Measurements from ENCODE around the gene MEGF11.

DNA sequence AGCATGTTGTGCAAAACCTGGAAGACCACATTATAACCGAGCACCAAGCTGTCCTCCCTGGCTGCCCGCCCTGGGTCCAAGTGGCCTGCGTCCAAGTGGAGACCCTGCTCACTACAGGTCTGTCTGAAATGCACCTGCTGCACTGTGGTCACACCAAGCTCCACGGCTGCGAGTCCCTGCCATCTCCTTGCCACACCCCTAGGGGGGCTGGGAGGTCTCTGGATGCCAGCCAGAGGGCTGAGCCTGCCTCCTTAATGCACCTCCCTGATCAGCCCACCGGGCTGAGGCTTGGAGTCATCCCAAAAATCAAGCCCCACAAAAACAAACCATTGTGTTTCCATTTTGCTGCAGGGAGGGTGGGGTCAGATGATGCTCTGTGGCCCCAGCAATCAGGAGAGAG, 187.1 kb downstream of the MEGF11 start:
- TF ChIP-seq CTCF (IDR thresholded peaks at IDR 0.05), result no peak
- TF ChIP-seq POLR2A (IDR thresholded peaks at IDR 0.05; ENCODE audit: low read length), result no peak
- TF ChIP-seq, protein P1, sequence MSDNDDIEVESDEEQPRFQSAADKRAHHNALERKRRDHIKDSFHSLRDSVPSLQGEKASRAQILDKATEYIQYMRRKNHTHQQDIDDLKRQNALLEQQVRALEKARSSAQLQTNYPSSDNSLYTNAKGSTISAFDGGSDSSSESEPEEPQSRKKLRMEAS (IDR thresholded peaks at IDR 0.05), result no peak
- TF ChIP-seq ZNF302 (CRISPR knock-in tag; IDR thresholded peaks at IDR 0.05), result no peak
- no peak for TF ChIP-seq CBX8 (IDR thresholded peaks at IDR 0.05)
- TF ChIP-seq, protein P2, sequence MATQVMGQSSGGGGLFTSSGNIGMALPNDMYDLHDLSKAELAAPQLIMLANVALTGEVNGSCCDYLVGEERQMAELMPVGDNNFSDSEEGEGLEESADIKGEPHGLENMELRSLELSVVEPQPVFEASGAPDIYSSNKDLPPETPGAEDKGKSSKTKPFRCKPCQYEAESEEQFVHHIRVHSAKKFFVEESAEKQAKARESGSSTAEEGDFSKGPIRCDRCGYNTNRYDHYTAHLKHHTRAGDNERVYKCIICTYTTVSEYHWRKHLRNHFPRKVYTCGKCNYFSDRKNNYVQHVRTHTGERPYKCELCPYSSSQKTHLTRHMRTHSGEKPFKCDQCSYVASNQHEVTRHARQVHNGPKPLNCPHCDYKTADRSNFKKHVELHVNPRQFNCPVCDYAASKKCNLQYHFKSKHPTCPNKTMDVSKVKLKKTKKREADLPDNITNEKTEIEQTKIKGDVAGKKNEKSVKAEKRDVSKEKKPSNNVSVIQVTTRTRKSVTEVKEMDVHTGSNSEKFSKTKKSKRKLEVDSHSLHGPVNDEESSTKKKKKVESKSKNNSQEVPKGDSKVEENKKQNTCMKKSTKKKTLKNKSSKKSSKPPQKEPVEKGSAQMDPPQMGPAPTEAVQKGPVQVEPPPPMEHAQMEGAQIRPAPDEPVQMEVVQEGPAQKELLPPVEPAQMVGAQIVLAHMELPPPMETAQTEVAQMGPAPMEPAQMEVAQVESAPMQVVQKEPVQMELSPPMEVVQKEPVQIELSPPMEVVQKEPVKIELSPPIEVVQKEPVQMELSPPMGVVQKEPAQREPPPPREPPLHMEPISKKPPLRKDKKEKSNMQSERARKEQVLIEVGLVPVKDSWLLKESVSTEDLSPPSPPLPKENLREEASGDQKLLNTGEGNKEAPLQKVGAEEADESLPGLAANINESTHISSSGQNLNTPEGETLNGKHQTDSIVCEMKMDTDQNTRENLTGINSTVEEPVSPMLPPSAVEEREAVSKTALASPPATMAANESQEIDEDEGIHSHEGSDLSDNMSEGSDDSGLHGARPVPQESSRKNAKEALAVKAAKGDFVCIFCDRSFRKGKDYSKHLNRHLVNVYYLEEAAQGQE (IDR thresholded peaks at IDR 0.05), result no peak
- TF ChIP-seq, protein P3, sequence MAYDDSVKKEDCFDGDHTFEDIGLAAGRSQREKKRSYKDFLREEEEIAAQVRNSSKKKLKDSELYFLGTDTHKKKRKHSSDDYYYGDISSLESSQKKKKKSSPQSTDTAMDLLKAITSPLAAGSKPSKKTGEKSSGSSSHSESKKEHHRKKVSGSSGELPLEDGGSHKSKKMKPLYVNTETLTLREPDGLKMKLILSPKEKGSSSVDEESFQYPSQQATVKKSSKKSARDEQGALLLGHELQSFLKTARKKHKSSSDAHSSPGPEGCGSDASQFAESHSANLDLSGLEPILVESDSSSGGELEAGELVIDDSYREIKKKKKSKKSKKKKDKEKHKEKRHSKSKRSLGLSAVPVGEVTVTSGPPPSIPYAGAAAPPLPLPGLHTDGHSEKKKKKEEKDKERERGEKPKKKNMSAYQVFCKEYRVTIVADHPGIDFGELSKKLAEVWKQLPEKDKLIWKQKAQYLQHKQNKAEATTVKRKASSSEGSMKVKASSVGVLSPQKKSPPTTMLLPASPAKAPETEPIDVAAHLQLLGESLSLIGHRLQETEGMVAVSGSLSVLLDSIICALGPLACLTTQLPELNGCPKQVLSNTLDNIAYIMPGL (CRISPR knock-in tag; IDR thresholded peaks at IDR 0.05; ENCODE audit: borderline replicate concordance), result no peak
- no peak for TF ChIP-seq SREBF2 (IDR thresholded peaks at IDR 0.05)
- no peak for TF ChIP-seq NPAS2 (CRISPR knock-in tag; IDR thresholded peaks at IDR 0.05; ENCODE audit: borderline replicate concordance)
- no peak for TF ChIP-seq CHD2 (IDR thresholded peaks at IDR 0.05; ENCODE audit: low read length, partially characterized antibody)
